GM21717 (cell line): ENCODE measurements around the gene STK24.

Experiments used
- ATAC-seq: cut with Tn5 transposase; IDR thresholded peaks from one replicate; pipeline ENCODE4 v1.9.1; 2021; ENCODE audit warnings: mild to moderate bottlenecking, moderate library complexity; ENCODE audit not compliant: unreplicated experiment

STK24 gene

GRCh38 chr13:98442391-98443230 lies 134.3 kb downstream of the STK24 start:
- ATAC-seq: no peak

DNA sequence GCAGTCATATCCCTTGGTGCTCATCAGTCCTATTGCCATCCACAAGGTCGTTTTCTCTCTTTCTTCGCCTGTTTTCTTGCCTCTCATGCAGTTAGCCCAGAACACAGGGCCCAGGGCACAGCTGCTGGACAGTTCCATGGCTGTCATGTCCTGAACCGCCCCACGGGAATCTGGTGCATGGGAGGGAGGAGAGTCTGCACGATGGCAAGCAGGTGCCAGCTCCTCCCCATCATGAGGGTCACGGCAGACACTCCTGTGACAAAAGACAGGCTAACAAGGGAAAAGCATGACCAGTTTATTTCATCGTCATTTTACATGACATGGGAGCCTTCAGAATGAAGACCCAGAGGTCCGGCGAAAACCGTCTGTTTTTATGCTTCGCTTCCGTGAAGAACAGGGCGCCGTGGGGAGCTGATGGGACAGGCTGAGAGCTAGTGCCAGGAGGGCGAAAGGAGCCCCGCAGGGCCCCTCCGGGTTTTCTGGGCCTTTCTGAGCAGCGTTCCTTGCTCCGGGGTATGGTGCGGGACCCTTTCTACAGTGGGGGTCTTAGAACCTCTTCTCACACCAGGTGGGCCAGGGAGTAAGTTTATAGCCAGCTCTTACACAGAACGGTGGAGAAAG lies 135.7 kb downstream of the STK24 start:
- ATAC-seq: no peak

- ATAC-seq: no peak
These were observed 136.4 kb downstream of the STK24 start for GRCh38 chr13:98440390-98441055.

GRCh38 chr13:98439896-98440295 lies 137.0 kb downstream of the STK24 start:
- ATAC-seq: no peak

DNA sequence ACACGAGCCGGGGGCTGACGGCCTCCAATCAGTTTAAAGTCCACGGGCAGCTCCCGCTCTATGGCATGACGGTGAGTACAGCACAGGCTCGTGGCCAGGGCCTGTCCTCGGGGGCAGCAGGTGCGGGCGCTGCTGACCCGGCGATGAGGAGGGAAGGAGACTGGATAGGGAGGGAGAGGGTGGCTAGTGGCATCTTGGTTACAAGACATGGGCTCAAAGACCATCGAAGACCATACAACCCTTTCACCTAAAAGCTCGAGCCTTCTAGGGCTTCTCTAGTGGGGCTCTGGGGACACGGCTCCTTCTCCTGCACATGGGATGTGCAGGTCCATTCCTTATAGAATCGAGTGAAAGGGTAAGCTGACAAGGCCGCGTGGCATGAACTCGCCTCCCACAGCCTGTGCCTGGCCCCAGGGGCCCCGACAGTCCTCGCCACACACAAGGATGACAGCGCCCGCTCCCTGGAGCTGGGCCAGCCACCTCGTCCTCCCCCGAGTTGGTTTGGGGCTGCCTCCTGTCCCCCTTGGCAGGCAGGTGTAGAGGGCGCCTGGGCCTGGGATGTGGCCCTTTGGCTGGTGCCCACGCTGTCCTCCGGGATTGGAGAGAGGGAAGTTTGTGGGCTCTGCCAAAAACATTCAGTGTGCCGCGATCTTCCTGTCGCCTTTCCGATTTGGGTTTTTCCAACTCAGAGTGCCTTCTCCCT lies 137.6 kb downstream of the STK24 start:
- ATAC-seq: no peak

GRCh38 chr13:98438246-98439125 lies 138.4 kb downstream of the STK24 start:
- ATAC-seq: no peak

DNA sequence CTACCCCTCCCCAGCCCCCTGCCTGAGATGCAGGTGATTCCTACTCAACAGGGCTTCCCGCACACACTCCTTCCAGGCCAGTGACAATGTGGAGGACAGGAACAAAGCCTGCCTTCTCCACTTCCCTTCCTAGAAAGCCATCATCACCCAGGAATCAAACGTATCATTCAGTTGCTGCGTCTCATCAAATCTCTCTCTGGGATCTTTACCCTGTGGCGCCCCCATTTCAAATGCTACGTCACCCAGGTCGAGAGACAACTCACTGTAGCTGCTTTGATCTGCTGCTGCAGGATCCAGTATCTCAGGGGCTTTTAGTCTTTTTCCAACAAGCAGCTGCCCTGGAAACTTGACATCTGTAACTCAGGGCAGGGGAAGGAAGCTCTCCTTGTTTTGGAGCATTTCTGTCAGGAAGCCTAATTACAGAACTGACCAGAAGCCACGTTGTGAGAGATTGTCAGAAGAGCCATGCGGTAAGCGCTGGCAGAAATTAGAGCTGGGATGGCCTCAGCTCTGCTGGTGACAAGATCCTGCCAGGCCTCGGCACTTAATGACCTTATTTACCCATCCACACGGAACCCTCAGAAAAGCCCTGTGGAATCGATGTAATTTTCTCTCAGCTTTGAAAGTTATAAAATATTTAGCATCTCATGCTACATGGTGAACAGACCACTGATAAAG lies 140.5 kb downstream of the STK24 start:
- no peak for ATAC-seq

GRCh38 chr13:98435376-98435775 lies 141.5 kb downstream of the STK24 start:
- ATAC-seq: no peak

DNA sequence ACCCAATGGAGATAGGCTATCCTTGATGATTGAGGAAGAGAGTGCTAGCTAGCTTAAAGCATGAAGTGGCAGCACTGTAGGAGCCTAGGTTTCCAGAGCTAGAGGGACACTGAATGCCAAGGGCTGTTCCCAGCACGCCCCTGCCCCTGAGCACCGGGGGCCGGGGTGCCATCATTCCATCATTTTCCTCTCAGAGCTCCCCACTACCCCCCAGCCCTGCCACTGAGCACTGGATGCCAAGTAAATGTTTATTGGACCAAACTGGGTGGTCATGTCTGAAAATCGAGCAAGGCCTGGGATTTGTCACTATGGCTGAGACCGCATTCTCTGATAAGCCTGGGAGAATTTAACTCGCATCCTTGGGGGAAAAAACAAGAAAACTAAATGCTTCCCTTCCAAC lies 142.8 kb downstream of the STK24 start:
- ATAC-seq: no peak

DNA sequence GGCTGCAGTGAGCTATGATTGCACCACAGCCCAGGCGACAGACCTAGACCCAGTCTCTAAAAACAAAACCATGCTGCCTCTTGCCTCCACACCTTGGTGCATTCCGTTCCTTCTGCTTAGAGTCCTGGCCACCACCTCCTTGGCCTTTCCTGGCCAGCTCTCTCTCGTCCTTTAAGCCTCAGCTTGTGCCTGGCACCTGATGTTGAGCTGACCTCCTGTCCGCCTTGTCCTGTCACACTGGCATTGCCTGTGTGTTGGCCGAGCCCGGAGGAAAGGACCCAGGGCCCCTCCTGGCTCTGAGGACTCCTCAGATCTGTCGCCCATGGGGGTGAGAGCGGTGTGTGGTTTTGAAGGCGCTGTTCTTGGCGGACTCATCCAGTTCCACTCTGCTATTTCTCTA lies 143.3 kb downstream of the STK24 start:
- no peak for ATAC-seq

DNA sequence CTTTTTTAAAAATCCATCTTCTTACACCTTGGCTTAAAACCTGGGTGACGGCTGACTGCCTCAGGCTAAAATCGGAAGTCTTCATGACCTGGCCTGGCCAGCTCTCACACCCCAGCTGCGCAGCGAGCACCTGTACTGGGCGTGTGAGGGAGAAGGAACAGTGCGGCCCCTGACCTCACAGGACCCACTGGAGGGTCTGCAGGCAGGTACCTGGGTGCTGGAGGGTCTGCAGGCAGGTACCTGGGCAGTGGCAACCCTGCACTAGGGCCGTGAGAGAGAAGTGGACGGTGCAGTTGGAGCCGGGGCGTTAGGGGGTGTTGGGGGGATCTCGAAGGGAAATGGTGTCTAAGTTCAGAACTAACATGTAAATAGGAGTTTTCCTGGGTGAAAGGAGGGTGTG lies 144.3 kb downstream of the STK24 start:
- no peak for ATAC-seq

GRCh38 chr13:98429977-98430736 lies 146.8 kb downstream of the STK24 start:
- no peak for ATAC-seq

DNA sequence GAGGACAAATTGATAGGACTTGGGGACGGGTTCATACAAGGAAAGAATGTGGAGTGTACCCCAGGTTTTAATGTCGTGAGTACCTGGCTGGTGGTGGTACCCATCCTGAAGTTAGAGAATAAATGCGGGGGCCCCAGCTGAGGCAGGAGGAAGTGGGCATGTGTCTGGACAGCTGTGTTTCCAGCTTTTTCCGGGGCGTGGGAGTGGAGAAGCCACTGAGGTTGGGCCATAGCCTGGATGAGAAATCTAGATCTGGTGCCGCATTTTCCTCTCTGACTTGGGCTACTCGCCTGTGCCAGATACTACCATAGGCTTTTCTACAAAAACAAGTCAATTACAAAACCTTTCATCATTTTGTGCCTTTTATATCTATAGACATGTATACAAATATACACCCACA lies 147.4 kb downstream of the STK24 start:
- ATAC-seq: no peak

DNA sequence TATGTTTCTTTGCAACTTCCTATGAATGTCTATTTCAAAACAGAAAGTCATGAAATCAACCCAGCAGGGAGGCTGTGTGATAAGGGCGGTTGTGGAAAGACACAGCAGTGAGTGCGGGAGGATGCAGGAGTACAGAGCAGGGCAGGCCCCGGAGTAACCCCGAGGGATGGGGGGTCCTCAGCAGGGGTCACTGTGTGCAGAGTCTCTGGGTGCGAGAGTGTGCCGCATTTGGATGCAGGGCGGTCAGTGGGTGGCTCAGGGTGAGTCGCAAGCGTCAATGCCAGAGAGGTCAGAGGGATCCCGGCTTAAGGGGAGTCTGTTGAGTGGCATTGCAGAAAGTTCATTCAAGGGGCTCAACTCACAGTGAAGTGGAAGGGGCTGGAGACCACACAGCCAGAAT lies 147.8 kb downstream of the STK24 start:
- ATAC-seq: no peak

GRCh38 chr13:98428256-98428966 lies 148.5 kb downstream of the STK24 start:
- ATAC-seq: no peak

- ATAC-seq: no peak
These were observed 149.4 kb downstream of the STK24 start for GRCh38 chr13:98427331-98427995.

- ATAC-seq: no peak
These were observed 153.5 kb downstream of the STK24 start for GRCh38 chr13:98423417-98423816.

DNA sequence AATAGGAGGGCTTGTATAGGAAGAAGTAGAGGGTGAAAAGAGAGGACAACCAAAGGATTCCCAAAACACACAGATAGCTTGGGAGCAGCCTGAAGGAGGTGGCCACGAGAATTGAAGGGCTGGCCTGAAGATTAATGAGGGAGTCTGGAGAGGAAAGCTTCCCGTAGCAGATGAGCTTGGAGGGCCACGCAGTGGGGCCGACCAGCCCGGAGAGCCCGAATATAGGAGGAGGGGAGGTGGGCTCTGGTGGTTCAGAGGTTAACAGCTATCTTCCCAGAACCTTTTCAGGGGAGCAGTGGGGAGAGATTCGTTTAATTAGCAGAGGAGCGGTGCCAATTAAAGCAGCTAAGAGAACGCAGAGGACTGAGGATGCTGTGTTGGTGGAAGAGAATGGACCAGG lies 154.9 kb downstream of the STK24 start:
- no peak for ATAC-seq
